GM20000 (cell line): ENCODE results near the gene MXD1.

Source experiments
- DNase-seq: peaks from one replicate; pipeline ENCODE4 v3.0.0; 2012; ENCODE audit warnings: low spot score
- TF ChIP-seq, protein P1 (sequence below): IDR thresholded peaks from 2 replicates; pipeline ENCODE4 v1.5.1; 2012; ENCODE audit warnings: mild to moderate bottlenecking, control low read depth; ENCODE audit errors: extremely low read depth, missing control alignments

MXD1 gene

DNA sequence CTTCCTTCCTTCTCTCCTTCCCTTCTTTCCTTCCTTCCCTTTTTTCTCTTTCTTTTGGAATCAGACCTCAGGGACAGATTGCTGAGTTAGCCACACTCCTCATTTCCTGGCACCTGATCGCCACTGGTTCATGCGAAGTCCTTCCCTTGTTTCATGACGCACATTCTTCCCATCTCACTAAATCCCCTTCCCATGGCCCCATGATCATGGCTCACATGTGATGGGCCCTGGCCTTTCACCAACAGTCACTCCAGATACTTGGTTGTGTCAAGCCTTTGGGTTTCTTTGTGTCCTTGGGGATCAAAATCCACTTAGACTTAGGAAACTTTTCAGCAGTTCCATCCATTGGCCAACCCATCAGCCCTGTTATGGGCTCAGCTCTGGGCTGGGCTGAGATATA lies 70.3 kb downstream of the MXD1 start:
- TF ChIP-seq, protein P1, sequence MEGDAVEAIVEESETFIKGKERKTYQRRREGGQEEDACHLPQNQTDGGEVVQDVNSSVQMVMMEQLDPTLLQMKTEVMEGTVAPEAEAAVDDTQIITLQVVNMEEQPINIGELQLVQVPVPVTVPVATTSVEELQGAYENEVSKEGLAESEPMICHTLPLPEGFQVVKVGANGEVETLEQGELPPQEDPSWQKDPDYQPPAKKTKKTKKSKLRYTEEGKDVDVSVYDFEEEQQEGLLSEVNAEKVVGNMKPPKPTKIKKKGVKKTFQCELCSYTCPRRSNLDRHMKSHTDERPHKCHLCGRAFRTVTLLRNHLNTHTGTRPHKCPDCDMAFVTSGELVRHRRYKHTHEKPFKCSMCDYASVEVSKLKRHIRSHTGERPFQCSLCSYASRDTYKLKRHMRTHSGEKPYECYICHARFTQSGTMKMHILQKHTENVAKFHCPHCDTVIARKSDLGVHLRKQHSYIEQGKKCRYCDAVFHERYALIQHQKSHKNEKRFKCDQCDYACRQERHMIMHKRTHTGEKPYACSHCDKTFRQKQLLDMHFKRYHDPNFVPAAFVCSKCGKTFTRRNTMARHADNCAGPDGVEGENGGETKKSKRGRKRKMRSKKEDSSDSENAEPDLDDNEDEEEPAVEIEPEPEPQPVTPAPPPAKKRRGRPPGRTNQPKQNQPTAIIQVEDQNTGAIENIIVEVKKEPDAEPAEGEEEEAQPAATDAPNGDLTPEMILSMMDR: no peak
- no peak for DNase-seq

DNA sequence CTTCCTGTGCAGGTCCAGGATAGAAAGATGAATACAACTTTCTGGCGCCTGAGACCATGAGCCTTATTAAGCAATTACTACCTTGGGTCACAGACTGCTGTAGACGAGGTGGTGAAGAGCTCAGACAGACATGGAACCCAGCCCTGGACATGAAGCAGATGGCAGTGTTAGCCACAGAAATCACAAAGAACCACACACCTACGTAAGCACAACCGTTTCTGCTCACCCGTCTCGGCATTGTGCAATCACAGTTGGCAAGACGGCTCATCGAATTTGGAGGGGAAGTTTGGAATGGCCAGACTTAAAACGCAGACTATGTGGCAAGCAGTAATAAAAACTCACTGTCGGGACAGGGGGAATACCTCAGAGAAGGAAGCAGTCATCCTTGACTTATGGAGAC lies 70.8 kb downstream of the MXD1 start:
- DNase-seq: no peak
- TF ChIP-seq, protein P1: no peak

DNA sequence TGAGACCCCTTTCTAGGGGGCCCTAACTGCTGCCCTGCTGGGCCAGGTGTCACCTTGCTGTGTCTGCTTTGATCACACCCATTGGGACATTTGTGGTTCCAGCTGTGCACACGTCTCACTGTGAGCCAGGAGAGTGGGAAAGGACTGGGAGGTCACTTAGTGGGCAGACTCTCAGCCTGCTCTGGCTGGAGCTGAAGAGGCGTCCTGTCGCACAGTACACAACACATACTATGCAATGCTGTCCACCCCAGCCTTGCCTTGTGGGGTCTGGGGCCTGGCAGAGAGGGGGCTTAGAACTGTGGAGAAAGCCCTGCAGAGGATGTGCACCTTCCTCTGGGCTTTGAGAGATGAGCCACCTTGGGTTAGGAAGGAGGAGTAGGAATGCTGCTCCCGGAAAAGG lies 71.8 kb downstream of the MXD1 start:
- DNase-seq: no peak
- TF ChIP-seq, protein P1: no peak

DNA sequence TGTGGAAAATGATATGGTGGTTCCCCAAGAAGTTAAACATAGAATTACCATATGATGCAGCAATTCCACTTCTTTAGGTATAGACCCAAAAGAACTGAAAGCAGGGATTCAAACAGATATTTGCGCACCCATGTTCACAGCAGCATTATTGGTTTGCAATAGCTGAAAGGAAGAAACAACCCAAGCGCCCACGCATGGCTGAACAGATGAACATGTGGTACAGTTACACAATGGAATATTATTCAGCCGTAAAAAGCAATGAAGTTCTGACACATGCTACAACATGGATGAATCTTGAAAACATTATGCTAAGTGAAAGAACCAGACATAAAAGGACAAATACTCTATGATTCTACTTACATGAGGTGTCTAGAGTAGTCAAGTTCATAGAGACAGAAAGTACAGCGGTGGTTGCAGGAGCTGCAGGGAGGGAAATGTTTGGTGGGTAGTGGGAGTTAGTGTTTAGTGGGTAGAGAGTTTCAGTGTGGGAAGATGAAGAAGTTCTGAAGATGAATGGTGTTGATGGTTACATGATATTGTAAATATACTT lies 73.3 kb downstream of the MXD1 start:
- TF ChIP-seq, protein P1: no peak
- DNase-seq: no peak

DNA sequence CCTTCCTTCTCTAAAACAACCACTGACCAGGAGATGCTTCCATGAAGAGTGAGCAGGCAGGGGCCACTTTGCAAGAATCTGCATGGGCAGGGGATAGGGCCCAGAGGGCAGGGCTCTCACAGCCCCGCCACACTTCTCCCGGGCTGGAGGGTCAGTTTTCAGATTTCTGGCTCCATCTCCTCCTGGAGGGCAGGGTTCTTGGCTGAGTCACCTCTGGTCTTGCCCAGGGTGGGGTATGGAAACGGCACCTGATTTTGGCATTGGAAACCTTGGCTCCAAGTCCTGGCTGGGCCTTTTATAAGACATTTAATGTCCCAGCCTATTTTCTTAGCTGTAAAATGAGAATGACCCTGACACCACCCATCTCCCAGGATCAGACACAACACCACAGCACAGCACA lies 74.1 kb downstream of the MXD1 start:
- TF ChIP-seq, protein P1: no peak
- no peak for DNase-seq

DNA sequence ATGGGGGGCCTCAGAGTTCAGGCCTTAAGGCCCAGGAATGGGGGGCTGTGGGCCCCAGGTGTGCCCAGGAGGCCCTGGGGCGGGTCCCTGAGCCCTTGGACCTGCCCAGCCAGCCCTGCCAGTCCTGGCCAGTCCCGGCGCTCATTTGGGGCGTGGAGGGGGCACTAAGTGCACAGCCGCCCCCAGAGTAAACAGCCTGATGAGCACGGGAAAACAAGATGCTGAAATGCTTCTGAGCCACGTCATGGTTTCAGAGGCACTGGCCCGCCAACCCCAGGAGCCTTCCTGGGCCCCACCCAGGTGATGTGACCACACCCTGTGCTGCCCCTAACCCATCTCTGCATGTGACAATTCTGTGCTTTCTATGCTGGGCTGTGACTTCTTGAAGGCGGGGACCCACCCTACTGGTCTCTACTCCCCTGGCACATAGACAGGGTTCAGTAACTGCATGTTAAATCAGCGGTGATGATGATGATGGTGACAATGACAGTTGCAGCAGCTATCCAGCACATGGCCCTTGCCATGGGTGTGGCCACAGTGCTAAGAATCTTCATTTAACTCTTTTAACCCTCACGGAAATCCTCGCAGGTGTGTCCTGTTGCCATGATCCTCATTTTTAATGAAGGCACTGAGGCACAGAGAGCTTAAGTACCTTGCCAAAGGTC lies 74.7 kb downstream of the MXD1 start:
- DNase-seq: no peak
- TF ChIP-seq, protein P1: no peak
